Measurements from ENCODE around the gene MTF2.

- no peak for TF ChIP-seq YY1 (IDR thresholded peaks at IDR 0.05; ENCODE audit: insufficient read depth, insufficient read length)
- no peak for TF ChIP-seq SUZ12 (IDR thresholded peaks at IDR 0.05; ENCODE audit: extremely low read depth, insufficient read depth, insufficient read length)
Measured at GRCh38 chr1:93108335-93108734, 29.3 kb downstream of the MTF2 start.

Data from NT2/D1 (cell line).